ENCODE results near the gene TIMP1.

DNA sequence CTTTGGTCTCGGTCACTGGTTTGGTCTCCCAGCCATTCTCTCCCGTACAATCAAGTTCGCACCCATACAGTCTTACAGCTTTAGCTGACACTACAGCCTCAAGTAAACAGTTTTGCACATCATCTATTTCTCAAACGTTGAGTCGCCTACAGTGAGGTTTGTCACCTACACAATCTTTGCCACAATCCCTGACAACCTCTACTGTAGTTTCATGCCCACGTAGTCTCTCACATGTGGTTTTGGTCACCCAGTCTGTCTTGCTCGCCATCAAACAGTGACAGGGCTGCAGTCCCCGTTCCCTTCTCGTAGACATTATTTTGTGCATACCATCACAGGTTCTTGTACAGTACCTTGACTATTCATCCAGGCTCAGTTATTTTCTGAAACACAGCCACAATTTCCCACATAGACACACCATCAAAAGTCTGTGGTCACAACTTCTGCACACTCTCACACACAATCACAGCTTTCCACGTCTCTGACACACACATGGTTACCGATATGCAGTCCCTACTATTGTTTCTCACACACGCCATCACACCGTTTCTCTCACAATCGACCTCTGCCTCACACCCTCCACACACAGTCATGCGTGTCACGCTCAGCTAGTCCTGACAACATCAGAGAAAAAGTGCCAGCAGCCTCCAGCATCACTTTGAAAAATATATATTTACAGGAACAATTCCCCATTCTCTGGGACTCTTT is 52.8 kb downstream of the TIMP1 start:
- no peak for TF ChIP-seq EZH2phosphoT487 (IDR thresholded peaks at IDR 0.05; ENCODE audit: insufficient read depth, low read depth)
- no peak for TF ChIP-seq EZH2 (IDR thresholded peaks at IDR 0.05; ENCODE audit: insufficient read depth, poor library complexity, severe bottlenecking)

All from GM23248 (cell line).